ENCODE measurements around the gene CCDC3.

The CCDC3 gene

DNA sequence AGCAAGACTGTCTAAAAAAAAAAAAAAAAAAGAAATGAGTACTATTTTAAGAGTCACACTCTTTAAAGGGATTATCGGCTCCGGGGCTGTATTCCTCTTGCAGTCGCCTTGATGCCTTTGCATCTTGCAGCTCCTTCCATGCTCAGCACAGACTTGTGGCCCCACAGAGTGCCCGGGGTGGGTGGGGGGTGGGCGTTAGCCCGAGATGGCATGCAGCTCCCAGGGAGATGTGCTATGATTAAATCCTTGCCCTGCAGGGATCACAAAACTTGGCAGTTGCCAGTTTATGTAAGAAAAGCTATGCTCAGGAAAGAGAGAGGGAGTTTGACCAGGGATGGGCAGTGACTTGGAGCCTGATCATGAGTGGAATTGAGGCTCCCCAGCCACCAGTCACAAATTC lies 81.9 kb downstream of the CCDC3 start:
- no peak for DNase-seq

DNA sequence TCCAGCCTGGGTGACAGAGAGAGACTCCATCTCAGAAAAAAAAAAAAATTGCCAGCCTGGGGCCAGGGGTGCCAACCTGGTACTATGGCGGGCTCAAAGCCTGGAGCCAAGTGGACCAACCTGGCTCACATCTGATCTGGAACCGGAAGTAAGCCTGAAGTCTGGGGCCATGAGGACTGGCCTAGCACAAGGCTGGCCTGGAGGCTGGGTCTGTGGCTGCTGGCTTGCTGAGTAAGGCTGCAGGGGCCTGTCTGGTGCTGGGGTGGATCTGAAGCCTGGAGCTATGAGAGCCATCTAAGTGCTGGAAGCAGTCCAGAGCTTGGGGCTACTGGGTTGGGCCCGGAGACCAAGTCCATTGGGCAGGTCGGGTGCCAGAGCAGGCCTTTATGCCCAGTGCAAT lies 84.9 kb downstream of the CCDC3 start:
- no peak for DNase-seq

DNA sequence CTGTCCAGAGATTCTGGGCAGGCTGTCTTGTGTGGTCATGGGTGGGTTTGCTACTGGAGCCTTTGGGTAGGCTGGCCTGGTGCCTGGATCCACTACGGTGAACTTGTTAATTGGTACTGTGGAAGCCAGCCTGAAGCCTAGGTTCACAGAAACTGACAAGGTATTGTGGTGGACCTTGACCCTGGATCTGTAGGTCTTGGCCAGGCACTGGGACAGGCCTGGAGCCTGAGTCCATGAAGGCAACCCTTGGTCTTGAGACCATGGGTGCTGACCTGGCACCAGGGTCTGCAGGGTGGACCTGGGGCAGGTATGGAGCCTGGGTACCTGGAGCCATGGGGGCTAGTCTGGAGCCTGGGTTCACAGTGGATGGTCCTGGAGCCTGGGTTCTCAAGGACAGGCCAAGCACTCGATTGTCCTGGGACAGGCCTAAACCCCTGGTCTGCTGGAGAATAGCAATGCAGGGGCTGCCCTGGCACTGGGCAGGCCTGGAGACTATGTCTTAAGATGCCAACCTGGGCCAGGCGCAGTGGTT lies 85.8 kb downstream of the CCDC3 start:
- DNase-seq, result no peak

DNA sequence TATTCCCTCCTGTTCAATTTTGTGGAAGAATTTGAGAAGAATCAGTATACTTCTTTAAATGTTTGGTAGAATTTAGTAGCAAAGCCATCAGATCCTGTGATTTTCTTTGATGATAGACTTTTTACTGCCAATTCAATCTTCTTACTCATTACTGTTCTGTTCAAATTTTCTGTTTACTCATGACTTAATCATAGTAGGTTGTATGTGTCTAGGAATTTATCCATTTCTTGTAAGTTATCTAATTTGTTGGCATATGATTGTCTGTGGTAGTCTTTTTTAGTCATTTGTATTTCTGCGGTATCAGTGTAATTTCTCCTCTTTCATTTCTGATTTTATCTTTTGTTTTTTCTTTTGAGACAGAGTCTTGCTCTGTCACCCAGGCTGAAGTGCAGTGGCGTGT lies 87.4 kb downstream of the CCDC3 start:
- DNase-seq, result no peak

- DNase-seq, result no peak
Observed at GRCh38 chr10:12911795-12912194, 89.7 kb downstream of the CCDC3 start.

GRCh38 chr10:12910835-12911234 lies 90.7 kb downstream of the CCDC3 start:
- DNase-seq, result no peak

- no peak for DNase-seq
Observed at GRCh38 chr10:12909836-12910185, 91.7 kb downstream of the CCDC3 start.

- no peak for DNase-seq
Observed at GRCh38 chr10:12909182-12909835, 92.2 kb downstream of the CCDC3 start.

GRCh38 chr10:12908773-12909172 lies 92.7 kb downstream of the CCDC3 start:
- DNase-seq, result no peak

DNA sequence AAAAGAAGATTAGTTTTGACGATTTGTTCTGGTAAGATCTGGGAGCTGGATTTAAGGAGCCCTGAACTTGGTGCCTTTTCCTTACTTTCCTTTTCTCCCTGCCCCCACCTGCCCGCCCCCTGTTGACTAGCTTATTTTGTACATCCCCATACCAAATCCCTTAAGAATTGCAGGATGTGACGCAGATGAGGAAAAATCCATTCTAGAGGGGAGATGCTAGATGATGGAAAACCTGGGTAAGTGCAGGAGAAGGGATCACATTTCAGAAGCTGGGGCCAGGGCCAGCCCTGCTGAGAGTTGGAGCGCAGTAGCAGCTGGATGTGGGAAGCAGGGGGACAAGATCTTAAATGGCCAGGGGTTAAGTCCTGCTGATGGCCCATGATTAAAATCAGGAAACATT lies 93.9 kb downstream of the CCDC3 start:
- no peak for DNase-seq

DNA sequence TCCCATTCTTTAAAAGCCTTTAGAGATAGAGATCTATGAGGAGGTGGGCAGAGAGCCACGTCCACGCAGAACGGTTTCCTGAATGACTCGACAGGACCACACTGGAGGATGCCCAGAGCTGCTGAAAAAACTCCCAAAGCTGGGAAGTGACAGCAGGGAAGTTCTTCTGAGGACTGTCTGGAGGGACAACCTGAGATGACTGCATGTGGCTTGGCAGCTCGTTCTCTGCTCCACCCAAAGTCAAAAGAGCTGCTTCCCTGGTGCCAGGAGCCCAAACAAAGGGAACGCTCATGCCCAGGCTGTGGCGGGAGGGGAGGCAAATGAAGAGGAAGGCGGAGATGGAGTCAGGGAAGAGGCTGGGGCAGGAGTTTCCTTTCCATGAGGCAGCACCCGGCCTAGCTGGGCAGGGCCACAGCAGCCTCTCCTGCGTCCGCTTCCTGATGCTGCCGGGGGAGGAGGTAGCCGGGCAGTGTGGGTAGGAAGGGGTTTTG lies 95.4 kb downstream of the CCDC3 start:
- DNase-seq, result no peak

- DNase-seq, result no peak
Observed at GRCh38 chr10:12905067-12905466, 96.4 kb downstream of the CCDC3 start.

GRCh38 chr10:12902851-12903358 lies 98.6 kb downstream of the CCDC3 start:
- no peak for DNase-seq

GRCh38 chr10:12902135-12902572 lies 99.4 kb downstream of the CCDC3 start:
- DNase-seq, result peak; percentile 18

- DNase-seq, result no peak
Observed at GRCh38 chr10:12899546-12899945, 102.0 kb downstream of the CCDC3 start.

DNA sequence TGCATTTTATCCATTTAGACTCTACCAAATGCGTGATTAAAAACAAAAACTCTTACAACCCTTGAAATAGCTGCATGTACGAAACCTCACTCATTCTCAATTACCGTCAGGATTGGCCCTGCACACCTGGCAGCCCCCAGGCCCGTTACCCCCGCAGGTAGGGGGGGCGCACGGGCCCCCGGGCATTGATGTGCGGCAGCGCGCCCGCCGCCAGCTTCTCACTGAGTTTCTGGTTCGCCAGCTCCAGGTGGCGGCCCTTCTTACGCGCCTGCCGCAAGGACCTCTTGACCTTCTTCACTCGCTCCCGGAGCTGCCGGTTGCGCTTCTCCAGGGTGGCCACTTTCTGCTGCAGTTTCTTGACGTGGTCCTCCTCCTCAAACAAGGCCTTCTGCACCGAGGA lies 103.2 kb downstream of the CCDC3 start:
- DNase-seq, result no peak

GRCh38 chr10:12897278-12897677 lies 104.2 kb downstream of the CCDC3 start:
- no peak for DNase-seq

DNA sequence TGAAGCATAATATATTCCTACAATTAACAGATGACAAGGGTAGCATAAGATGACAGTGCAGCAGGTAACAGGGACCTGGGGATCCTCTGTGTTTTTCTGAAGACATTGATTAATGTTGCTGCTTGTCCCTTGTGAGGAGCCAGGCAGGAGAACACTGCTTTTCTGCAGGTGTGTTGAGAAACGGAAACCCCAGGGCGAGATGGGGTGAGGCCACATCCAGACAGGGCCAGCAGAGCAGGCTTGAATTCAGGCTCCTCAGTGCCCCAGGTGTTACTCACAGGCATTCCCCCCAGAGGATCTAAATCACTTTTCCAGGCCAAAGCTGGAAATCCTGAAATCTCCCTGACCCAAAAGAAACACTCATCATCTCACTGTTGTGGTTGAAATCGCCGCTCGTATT lies 105.3 kb downstream of the CCDC3 start:
- no peak for DNase-seq

DNA sequence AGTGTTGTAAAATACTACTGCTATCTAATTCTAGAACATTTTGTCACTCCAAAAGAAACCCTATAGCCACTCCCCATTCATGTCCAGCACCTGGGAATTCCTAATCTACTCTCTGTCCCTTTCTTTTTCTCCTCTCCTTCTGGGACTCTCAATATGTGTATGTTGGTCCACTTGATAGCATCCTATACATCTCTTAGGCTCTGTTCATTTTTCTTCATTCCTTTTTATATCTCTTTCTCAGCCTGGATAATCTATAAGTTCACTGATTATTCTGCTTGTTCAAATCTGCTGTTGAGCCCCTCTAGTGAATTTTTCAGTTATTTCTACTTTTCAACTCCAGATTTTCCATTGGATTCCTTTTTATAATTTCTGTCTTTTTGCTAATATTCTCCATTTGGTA lies 108.6 kb downstream of the CCDC3 start:
- DNase-seq, result no peak

DNA sequence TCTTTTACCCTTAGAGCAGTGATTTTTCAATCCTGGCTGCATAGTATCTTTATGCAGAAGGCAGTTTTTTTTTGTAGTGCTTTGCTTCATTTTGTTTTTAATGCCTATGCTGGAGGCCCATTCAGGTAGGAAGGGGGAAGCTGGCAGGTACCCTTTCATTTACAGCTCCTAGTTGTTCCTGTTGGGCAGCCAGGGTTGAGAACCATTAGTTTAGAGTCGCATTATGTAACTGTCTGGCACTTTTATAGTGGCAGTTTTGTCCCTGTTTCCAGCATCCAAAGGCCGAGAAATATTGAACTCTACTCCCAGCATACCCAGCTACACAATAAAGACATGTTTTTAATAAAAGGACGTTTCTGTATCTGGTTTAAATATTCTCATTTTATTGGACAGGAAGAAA lies 110.6 kb downstream of the CCDC3 start:
- DNase-seq, result no peak

GRCh38 chr10:12888470-12888869 lies 113.0 kb downstream of the CCDC3 start:
- no peak for DNase-seq

GRCh38 chr10:12887780-12888179 lies 113.7 kb downstream of the CCDC3 start:
- no peak for DNase-seq

- DNase-seq, result no peak
Observed at GRCh38 chr10:12884851-12885250, 116.7 kb downstream of the CCDC3 start.

GRCh38 chr10:12880423-12880822 lies 121.1 kb downstream of the CCDC3 start:
- DNase-seq, result no peak

DNA sequence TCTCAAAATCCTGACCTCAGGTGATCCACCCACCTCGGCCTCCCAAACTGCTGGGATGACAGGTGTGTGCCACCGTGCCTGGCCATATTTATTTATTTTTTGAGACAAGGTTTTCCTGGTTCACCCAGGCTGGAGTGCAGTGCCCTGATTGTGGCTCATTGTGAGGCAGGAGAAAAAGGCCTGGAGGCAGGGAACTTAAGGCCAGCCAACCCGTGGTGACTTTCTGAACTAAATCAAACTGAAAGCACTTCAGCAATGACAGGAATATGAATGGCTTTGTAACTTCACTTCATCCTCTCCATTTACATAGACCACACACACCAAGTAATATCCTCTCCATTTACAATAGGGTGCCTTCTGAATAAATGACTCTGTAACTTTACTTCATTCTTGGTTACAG lies 124.4 kb downstream of the CCDC3 start:
- no peak for DNase-seq

Data from effector CD8-positive, alpha-beta T cell (primary cell).